ENCODE measurements around the gene TLR6. TPM values are rescaled to one million over a fixed set of nuclear protein-coding genes. Genes with fewer than 3 reads are reported as not detected.

Gene TLR6
- polyA plus RNA-seq, 1 of the 3 experiments (the other 2 are of a cell fraction), result 0.10 TPM

GRCh38 chr4:38891051-38891983 is 34.7 kb upstream of the TLR6 start:
- H4K20me1 ChIP-seq (ENCODE audit: insufficient read depth), result peaks cover 7% of the 10 kb centered on the region; the same call in 1 of the 2 replicates
- H3K4me3 ChIP-seq (ENCODE audit: low read depth in 2 of 2, low read length in 1 of 2), result no peak overlapping the region
- no peaks in the 10 kb centered on the region for H3K9me3 ChIP-seq
- no peak for DNase-seq
- WGBS (ENCODE audit: low lambda C conversion rate), result 94% methylated on average over 10 of the region's 10 CpGs
- peaks cover 0 to 19% of the 10 kb centered on the region in 2 experiments; a peak in 2 of 4 replicates for H3K4me1 ChIP-seq (ENCODE audit: control insufficient read depth in 1 of 2, insufficient read depth in 2 of 2, low read depth in 1 of 2, low read length in 1 of 2)
- H3K27ac ChIP-seq (ENCODE audit: low read depth in 2 of 2, low read length in 1 of 2), result peak overlapping the region in 1 of 2 experiments; percentile 94; a peak in 1 of 4 replicates
- H3K9me2 ChIP-seq, result no peaks in the 10 kb centered on the region
- H2AFZ ChIP-seq (ENCODE audit: low read depth), result no peak overlapping the region
- H3F3A ChIP-seq (replicated peaks; ENCODE audit: insufficient read depth), result peaks cover 31% of the 10 kb centered on the region
- H3K9ac ChIP-seq, result no peak overlapping the region
- ChIA-PET CTCF (interaction anchor here (0.6 to 1.4 kb wide), 4 partner anchors 10 to 1041 kb away, joined by 4 to 7 read pairs (median 5); no protein-coding TSS in a partner anchor), POLR2A (no interaction called here)
- TF ChIP-seq POLR2AphosphoS5 (IDR thresholded peaks at IDR 0.05; ENCODE audit: low read depth, low read length), result no peak
- TF ChIP-seq FOXJ3 (CRISPR knock-in tag; IDR thresholded peaks at IDR 0.05), result no peak
- TF ChIP-seq, protein P1, sequence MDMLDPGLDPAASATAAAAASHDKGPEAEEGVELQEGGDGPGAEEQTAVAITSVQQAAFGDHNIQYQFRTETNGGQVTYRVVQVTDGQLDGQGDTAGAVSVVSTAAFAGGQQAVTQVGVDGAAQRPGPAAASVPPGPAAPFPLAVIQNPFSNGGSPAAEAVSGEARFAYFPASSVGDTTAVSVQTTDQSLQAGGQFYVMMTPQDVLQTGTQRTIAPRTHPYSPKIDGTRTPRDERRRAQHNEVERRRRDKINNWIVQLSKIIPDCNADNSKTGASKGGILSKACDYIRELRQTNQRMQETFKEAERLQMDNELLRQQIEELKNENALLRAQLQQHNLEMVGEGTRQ (IDR thresholded peaks at IDR 0.05; ENCODE audit: borderline replicate concordance, low read depth, low read length), result no peak
- no peak for TF ChIP-seq GABPA (IDR thresholded peaks at IDR 0.05; ENCODE audit: low read depth)
- no peak for TF ChIP-seq NFIC (IDR thresholded peaks at IDR 0.05; ENCODE audit: borderline replicate concordance)
- no peak for TF ChIP-seq CHD2 (IDR thresholded peaks at IDR 0.05; ENCODE audit: low read length, partially characterized antibody)
- no peak for TF ChIP-seq USF1 (IDR thresholded peaks at IDR 0.05; ENCODE audit: borderline replicate concordance, low read depth)
- TF ChIP-seq, protein P2, sequence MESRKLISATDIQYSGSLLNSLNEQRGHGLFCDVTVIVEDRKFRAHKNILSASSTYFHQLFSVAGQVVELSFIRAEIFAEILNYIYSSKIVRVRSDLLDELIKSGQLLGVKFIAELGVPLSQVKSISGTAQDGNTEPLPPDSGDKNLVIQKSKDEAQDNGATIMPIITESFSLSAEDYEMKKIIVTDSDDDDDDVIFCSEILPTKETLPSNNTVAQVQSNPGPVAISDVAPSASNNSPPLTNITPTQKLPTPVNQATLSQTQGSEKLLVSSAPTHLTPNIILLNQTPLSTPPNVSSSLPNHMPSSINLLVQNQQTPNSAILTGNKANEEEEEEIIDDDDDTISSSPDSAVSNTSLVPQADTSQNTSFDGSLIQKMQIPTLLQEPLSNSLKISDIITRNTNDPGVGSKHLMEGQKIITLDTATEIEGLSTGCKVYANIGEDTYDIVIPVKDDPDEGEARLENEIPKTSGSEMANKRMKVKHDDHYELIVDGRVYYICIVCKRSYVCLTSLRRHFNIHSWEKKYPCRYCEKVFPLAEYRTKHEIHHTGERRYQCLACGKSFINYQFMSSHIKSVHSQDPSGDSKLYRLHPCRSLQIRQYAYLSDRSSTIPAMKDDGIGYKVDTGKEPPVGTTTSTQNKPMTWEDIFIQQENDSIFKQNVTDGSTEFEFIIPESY (IDR thresholded peaks at IDR 0.05; ENCODE audit: borderline replicate concordance, low read depth), result no peak
- TF ChIP-seq TEAD4 (IDR thresholded peaks at IDR 0.05; ENCODE audit: borderline replicate concordance, insufficient read depth), result no peak
- TF ChIP-seq FOSL2 (IDR thresholded peaks at IDR 0.05; ENCODE audit: borderline replicate concordance, low read depth), result no peak
- TF ChIP-seq MAX (IDR thresholded peaks at IDR 0.05; ENCODE audit: low read depth), result no peak
- no peak for TF ChIP-seq FOXM1 (IDR thresholded peaks at IDR 0.05; ENCODE audit: low read depth)
- H3K79me2 ChIP-seq (ENCODE audit: insufficient read depth), result peaks cover 17% of the 10 kb centered on the region
- no peak overlapping the region for H3K4me2 ChIP-seq
- no peaks in the 10 kb centered on the region for H3K27me3 ChIP-seq (ENCODE audit: insufficient read depth)
- H3K36me3 ChIP-seq (replicated peaks in 1 of 2; ENCODE audit: control insufficient read depth in 1 of 2, insufficient read depth in 2 of 2, low read length in 1 of 2), result peaks cover 0 to 51% of the 10 kb centered on the region in 2 experiments

Measured in SK-N-SH (cell line).